Adrenal gland (tissue), 12 donors: ENCODE measurements around the gene AUNIP. TPM values are rescaled to one million over a fixed set of nuclear protein-coding genes. Genes with fewer than 3 reads are reported as not detected.

ENCODE experiments used
- DNase-seq, 7 donors: peaks; one replicate each; pipeline ENCODE4 v3.0.0-alpha.2; 2019 to 2020
- H3K27ac ChIP-seq, 5 donors: fragments of 200-600 bp; sonication (generic) in 4 of 5; 1 replicate in 3 of 5; 2 replicates in 2 of 5; pipeline versions ENCODE4 v1.5.1 to v1.8.0; 2016 to 2020; ENCODE audit warnings: mild to moderate bottlenecking in 1 of 5
- H3K27me3 ChIP-seq: fragments of 200-600 bp; 2 replicates; pipeline ENCODE4 v1.8.0; 2021
- H3K36me3 ChIP-seq, 2 donors: fragments of 200-600 bp; replicated peaks in 1 of 2; 1 replicate in 1 of 2; 2 replicates in 1 of 2; pipeline versions ENCODE4 v1.5.1 to v1.8.0; 2018 to 2022
- H3K4me1 ChIP-seq, 2 donors: fragments of 200-600 bp; replicated peaks in 1 of 2; 1 replicate in 1 of 2; 2 replicates in 1 of 2; pipeline versions ENCODE4 v1.5.1 to v1.8.0; 2018 to 2021
- H3K4me3 ChIP-seq, 4 donors: fragments of 200-600 bp; sonication (generic) in 3 of 4; one replicate each; pipeline ENCODE4 v1.5.1; 2016 to 2018
- H3K9me3 ChIP-seq, 3 donors: fragments of 200-600 bp; sonication (generic) in 1 of 3; replicated peaks in 1 of 3; 1 replicate in 2 of 3; 2 replicates in 1 of 3; pipeline versions ENCODE4 v1.5.1 to v1.8.0; 2016 to 2021
- POLR2A ChIP-seq, 2 donors: fragments of 450-650 bp; IDR thresholded peaks; one replicate each; pipeline ENCODE4 v1.6.1; 2017; ENCODE audit warnings: antibody characterized with exemption in 2 of 2, mild to moderate bottlenecking in 2 of 2, moderate library complexity in 1 of 2
- WGBS, 4 donors: extraction: QIAGEN DNeasy Blood & Tissue Kit in 2 of 4; methylation state at CpG; one replicate each; pipeline versions ENCODE4 v1.1.5 to v1.1.7; 2013 to 2017; 5-methylcytosine and 5-hydroxymethylcytosine counted together
- intact Hi-C, 2 donors: fragments of 100-400 bp; cut with DNase I; formaldehyde crosslinking; loops; one replicate each; pipeline versions ENCODE4 v1.14.1 to v1.15.0; 2022 to 2023
- polyA plus RNA-seq, 3 donors: library from polyadenylated mRNA; stranded (reverse); fragments of 200-250 nt in 2 of 3; fragments of 350-450 nt in 1 of 3; fragmentation: Illumina TruSeq in 1 of 3; extraction: RNeasy Lipid Tissue Mini Kit (QIAGEN cat#74804) in 1 of 3; gene quantifications; one replicate each; pipeline ENCODE4 v1.2.3, GENCODE V29; 2013 to 2014
- total RNA-seq, 9 donors: library from RNA; depleted of rRNA in 4 of 9; stranded (reverse); fragments of >200 nt in 4 of 9; fragments of 120-200 nt in 1 of 9; fragmentation: NEBNext Ultra II Directional in 1 of 9; extraction: Animal tissue kit (Norgen Biotek cat#: 25700) in 1 of 9; gene quantifications; one replicate each; pipeline versions ENCODE4 v1.1.0 to v1.2.4, GENCODE V29; 2013 to 2023
- TF ChIP-seq, protein P1 (sequence below), 6 experiments: fragments of 450-650 bp in 4 of 6; fragments of 200-600 bp in 2 of 6; sonication (generic) in 1 of 6; IDR thresholded peaks; 1 replicate in 5 of 6; 2 replicates in 1 of 6; pipeline versions ENCODE4 v1.5.1 to v1.8.0; 2016 to 2021; ENCODE audit warnings: antibody characterized with exemption in 6 of 6, mild to moderate bottlenecking in 2 of 6, moderate library complexity in 1 of 6
- donor health status: healthy with polysubstance abuse.
- donor health status: Bipolar disorder and iron deficiency.
- donor health status: DM: yes; HTN: yes; CAD: no.
- donor health status: DM: no; HTN: no; CAD: no.
- donor health status: DM: no; HTN: no; CAD: no.
- donor health status: DM: yes; HTN: yes; CAD: no.

The AUNIP gene
- total and polyA plus RNA-seq, 12 donors, result 0.24 to 3.4 (median 0.78) TPM

- H3K36me3 ChIP-seq, result no peaks in the 10 kb centered on the region
- TF ChIP-seq POLR2A (IDR thresholded peaks at IDR 0.05), result peak in 1 of 2 donors; percentile 38
- TF ChIP-seq, protein P1, sequence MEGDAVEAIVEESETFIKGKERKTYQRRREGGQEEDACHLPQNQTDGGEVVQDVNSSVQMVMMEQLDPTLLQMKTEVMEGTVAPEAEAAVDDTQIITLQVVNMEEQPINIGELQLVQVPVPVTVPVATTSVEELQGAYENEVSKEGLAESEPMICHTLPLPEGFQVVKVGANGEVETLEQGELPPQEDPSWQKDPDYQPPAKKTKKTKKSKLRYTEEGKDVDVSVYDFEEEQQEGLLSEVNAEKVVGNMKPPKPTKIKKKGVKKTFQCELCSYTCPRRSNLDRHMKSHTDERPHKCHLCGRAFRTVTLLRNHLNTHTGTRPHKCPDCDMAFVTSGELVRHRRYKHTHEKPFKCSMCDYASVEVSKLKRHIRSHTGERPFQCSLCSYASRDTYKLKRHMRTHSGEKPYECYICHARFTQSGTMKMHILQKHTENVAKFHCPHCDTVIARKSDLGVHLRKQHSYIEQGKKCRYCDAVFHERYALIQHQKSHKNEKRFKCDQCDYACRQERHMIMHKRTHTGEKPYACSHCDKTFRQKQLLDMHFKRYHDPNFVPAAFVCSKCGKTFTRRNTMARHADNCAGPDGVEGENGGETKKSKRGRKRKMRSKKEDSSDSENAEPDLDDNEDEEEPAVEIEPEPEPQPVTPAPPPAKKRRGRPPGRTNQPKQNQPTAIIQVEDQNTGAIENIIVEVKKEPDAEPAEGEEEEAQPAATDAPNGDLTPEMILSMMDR (IDR thresholded peaks at IDR 0.05), result no peak
- H3K4me3 ChIP-seq, result peak overlapping the region in 1 of 4 donors; percentile 91
- DNase-seq, result peak in 6 of 7 donors; percentile 77 to 83 (median 79)
- H3K27ac ChIP-seq, result peak overlapping the region; percentile 25 to 93 (median 80)
- no peaks in the 10 kb centered on the region for H3K9me3 ChIP-seq
- H3K4me1 ChIP-seq, result peaks cover 55 to 59% of the 10 kb centered on the region in 2 donors
- 26 to 48% (median 30%) methylated on average over 7 to 32 of the region's 32 CpGs for WGBS, 4 donors
- no peaks in the 10 kb centered on the region for H3K27me3 ChIP-seq
- intact Hi-C loops, result no loop called here
Observed at GRCh38 chr1:25875856-25876692, 16.8 kb upstream of the AUNIP start.

- Histone ChIP-seq H3K27ac (peak within 1 kb of the TSS; percentile 25 to 93 (median 80)), H3K36me3 (no peaks in the 10 kb centered on the region), H3K4me1 (peaks cover 61 to 66% of the 10 kb centered on the region in 2 donors), H3K4me3 (peak within 1 kb of the TSS in 3 of 4 donors; percentile 40 to 91 (median 65)), H3K27me3 (no peaks in the 10 kb centered on the region), H3K9me3 (no peaks in the 10 kb centered on the region)
- peak; percentile 79 to 87 (median 86) for DNase-seq
- peak in 1 of 2 donors; percentile 78 for TF ChIP-seq POLR2A (IDR thresholded peaks at IDR 0.05)
- TF ChIP-seq, protein P1 (IDR thresholded peaks at IDR 0.05), result no peak
- intact Hi-C loops, result no loop called here
- WGBS, 4 donors, result 1% methylated on average over 16 to 74 of the region's 75 CpGs
Observed at GRCh38 chr1:25875154-25875855, 16.0 kb upstream of the AUNIP start, which contains the start of gene PAQR7. Gene PAQR7, minus strand, starts transcription at chr1:25875708. Its CDS starts 11,869 bp downstream, at chr1:25863839.

GRCh38 chr1:25874635-25875153 is 15.4 kb upstream of the AUNIP start:
- Histone ChIP-seq H3K4me1 (peaks cover 57 to 60% of the 10 kb centered on the region in 2 donors), H3K4me3 (peak overlapping the region in 3 of 4 donors; percentile 40 to 91 (median 65)), H3K27ac (peak overlapping the region in 4 of 5 donors; percentile 80 to 93 (median 86)), H3K27me3 (no peaks in the 10 kb centered on the region), H3K9me3 (no peaks in the 10 kb centered on the region), H3K36me3 (no peaks in the 10 kb centered on the region)
- intact Hi-C loops, result loop anchor here in 1 of 2 donors (5.0 kb wide), 1 partner anchor 52 kb away; no protein-coding TSS in a partner anchor
- DNase-seq, result no peak
- TF ChIP-seq, protein P1 (IDR thresholded peaks at IDR 0.05), result no peak
- no peak for TF ChIP-seq POLR2A (IDR thresholded peaks at IDR 0.05)
- WGBS, 4 donors, result 7 to 18% (median 11%) methylated on average over 6 to 8 of the region's 8 CpGs

DNA sequence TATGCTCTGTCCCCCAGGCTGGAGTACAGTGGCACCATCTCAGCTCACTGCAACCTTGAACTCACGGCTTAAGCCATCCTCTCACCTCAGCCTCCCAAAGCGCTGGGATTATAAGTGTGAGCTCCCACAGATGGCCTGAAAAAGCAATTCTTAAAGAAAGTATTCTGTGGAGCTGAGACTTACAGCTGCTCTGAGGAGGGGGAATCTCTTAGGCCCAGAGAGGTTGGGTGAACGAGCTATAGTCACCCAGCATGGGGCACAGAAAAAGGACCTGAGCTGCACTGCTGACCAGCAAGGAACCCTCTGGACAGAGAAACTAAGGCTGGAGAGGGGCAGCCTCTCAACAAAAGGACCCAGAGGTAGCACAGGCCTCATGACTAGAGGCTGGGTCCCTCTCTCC is 15.0 kb upstream of the AUNIP start:
- DNase-seq, result no peak
- Histone ChIP-seq H3K9me3 (no peaks in the 10 kb centered on the region), H3K4me1 (peaks cover 56% of the 10 kb centered on the region in 2 donors), H3K4me3 (peak overlapping the region in 2 of 4 donors; percentile 40 to 91), H3K27ac (peak overlapping the region in 4 of 5 donors; percentile 80 to 93 (median 86)), H3K36me3 (peaks cover 0 to 2% of the 10 kb centered on the region in 2 donors), H3K27me3 (no peaks in the 10 kb centered on the region)
- TF ChIP-seq POLR2A (IDR thresholded peaks at IDR 0.05), result no peak
- TF ChIP-seq, protein P1 (IDR thresholded peaks at IDR 0.05), result no peak
- WGBS, 4 donors, result 49 to 65% (median 57%) methylated on average over 3 of the region's 3 CpGs
- intact Hi-C loops, result loop anchor here in 1 of 2 donors (5.0 kb wide), 1 partner anchor 52 kb away; no protein-coding TSS in a partner anchor
